Activated naive CD4-positive, alpha-beta T cell (primary cell): ENCODE measurements around the gene PHLDA1.

Experiments used
- DNase-seq, 4 experiments: peaks; one replicate each; lab custom pipeline; 2025; lab: John Stamatoyannopoulos, UW

The PHLDA1 gene

GRCh38 chr12:76037130-76038103 lies 5.8 kb upstream of the PHLDA1 start:
- no peak for DNase-seq

- no peak for DNase-seq
Measured at GRCh38 chr12:76035045-76035444, 3.5 kb upstream of the PHLDA1 start.

- no peak for DNase-seq
Measured at GRCh38 chr12:76033081-76034011, 1.8 kb upstream of the PHLDA1 start.

GRCh38 chr12:76032043-76032981 lies 736 bp upstream of the PHLDA1 start:
- DNase-seq, result peak in 2 of 4 experiments; percentile 18 to 35

GRCh38 chr12:76031081-76031413 lies 529 bp downstream of the PHLDA1 start:
- no peak for DNase-seq

GRCh38 chr12:76030341-76031080 lies 1.1 kb downstream of the PHLDA1 start:
- DNase-seq, result peak in 3 of 4 experiments; percentile 15 to 36 (median 30)

- no peak for DNase-seq
Measured at GRCh38 chr12:76029982-76030340, 1.6 kb downstream of the PHLDA1 start.

GRCh38 chr12:76028571-76029277 lies 2.9 kb downstream of the PHLDA1 start:
- no peak for DNase-seq

- DNase-seq, result no peak
Measured at GRCh38 chr12:76026643-76027063, 4.9 kb downstream of the PHLDA1 start.

- DNase-seq, result no peak
Measured at GRCh38 chr12:76025601-76026575, 5.7 kb downstream of the PHLDA1 start.

- DNase-seq, result no peak
Measured at GRCh38 chr12:76024942-76025600, 6.5 kb downstream of the PHLDA1 start.

GRCh38 chr12:76024102-76024781 lies 7.3 kb downstream of the PHLDA1 start:
- DNase-seq, result no peak

GRCh38 chr12:76023069-76023690 lies 8.4 kb downstream of the PHLDA1 start:
- no peak for DNase-seq

- no peak for DNase-seq
Measured at GRCh38 chr12:76022506-76022905, 9.1 kb downstream of the PHLDA1 start.

GRCh38 chr12:76020731-76021672 lies 10.6 kb downstream of the PHLDA1 start:
- peak in 1 of 4 experiments; percentile 24 for DNase-seq

GRCh38 chr12:76020281-76020680 lies 11.3 kb downstream of the PHLDA1 start:
- DNase-seq, result peak in 2 of 4 experiments; percentile 6 to 10
